ENCODE measurements around the gene ANGPTL2.

The ANGPTL2 gene

GRCh38 chr9:127136081-127136879 lies 13.8 kb upstream of the ANGPTL2 start:
- H3K27me3 ChIP-seq (ENCODE audit: control insufficient read depth, insufficient read depth, low read length) = no peaks in the 10 kb centered on the region
- DNase-seq (ENCODE audit: low read depth, low spot score) = no peak
- H3K36me3 ChIP-seq (ENCODE audit: control insufficient read depth, insufficient read depth, low read length) = no peaks in the 10 kb centered on the region
- no CpG with 5 or more reads among the region's 8 CpGs for WGBS (ENCODE audit: insufficient coverage, insufficient read length)
- H3K4me1 ChIP-seq (ENCODE audit: control insufficient read depth, insufficient read depth, low read length) = peaks cover 6% of the 10 kb centered on the region
- H3K4me3 ChIP-seq (ENCODE audit: low read length) = no peak overlapping the region
- no peaks in the 10 kb centered on the region for H3K9me3 ChIP-seq (ENCODE audit: control insufficient read depth, insufficient read depth, low read length)
- no peak overlapping the region for H3K27ac ChIP-seq (ENCODE audit: low read length)

GRCh38 chr9:127135056-127135745 lies 12.8 kb upstream of the ANGPTL2 start:
- no peaks in the 10 kb centered on the region for H3K36me3 ChIP-seq (ENCODE audit: control insufficient read depth, insufficient read depth, low read length)
- H3K27me3 ChIP-seq (ENCODE audit: control insufficient read depth, insufficient read depth, low read length) = no peaks in the 10 kb centered on the region
- no peak for DNase-seq (ENCODE audit: low read depth, low spot score)
- H3K9me3 ChIP-seq (ENCODE audit: control insufficient read depth, insufficient read depth, low read length) = no peaks in the 10 kb centered on the region
- H3K4me3 ChIP-seq (ENCODE audit: low read length) = no peak overlapping the region
- H3K4me1 ChIP-seq (ENCODE audit: control insufficient read depth, insufficient read depth, low read length) = peaks cover 6% of the 10 kb centered on the region
- H3K27ac ChIP-seq (ENCODE audit: low read length) = no peak overlapping the region
- no CpG with 5 or more reads among the region's 4 CpGs for WGBS (ENCODE audit: insufficient coverage, insufficient read length)

- H3K4me3 ChIP-seq (ENCODE audit: low read length) = no peak overlapping the region
- no peak for DNase-seq (ENCODE audit: low read depth, low spot score)
- H3K4me1 ChIP-seq (ENCODE audit: control insufficient read depth, insufficient read depth, low read length) = peaks cover 6% of the 10 kb centered on the region
- no peaks in the 10 kb centered on the region for H3K36me3 ChIP-seq (ENCODE audit: control insufficient read depth, insufficient read depth, low read length)
- no peaks in the 10 kb centered on the region for H3K9me3 ChIP-seq (ENCODE audit: control insufficient read depth, insufficient read depth, low read length)
- WGBS (ENCODE audit: insufficient coverage, insufficient read length) = no CpG with 5 or more reads among the region's 13 CpGs
- no peaks in the 10 kb centered on the region for H3K27me3 ChIP-seq (ENCODE audit: control insufficient read depth, insufficient read depth, low read length)
- H3K27ac ChIP-seq (ENCODE audit: low read length) = no peak overlapping the region
These were observed 11.3 kb upstream of the ANGPTL2 start for GRCh38 chr9:127133739-127134167.

- no peak overlapping the region for H3K4me3 ChIP-seq (ENCODE audit: low read length)
These were observed 10.6 kb upstream of the ANGPTL2 start for GRCh38 chr9:127132921-127133647.

GRCh38 chr9:127132375-127132774 lies 9.9 kb upstream of the ANGPTL2 start:
- Histone ChIP-seq H3K36me3 (ENCODE audit: control insufficient read depth, insufficient read depth, low read length) (no peaks in the 10 kb centered on the region), H3K4me3 (ENCODE audit: low read length) (no peak overlapping the region), H3K4me1 (ENCODE audit: control insufficient read depth, insufficient read depth, low read length) (peaks cover 6% of the 10 kb centered on the region), H3K27me3 (ENCODE audit: control insufficient read depth, insufficient read depth, low read length) (no peaks in the 10 kb centered on the region), H3K9me3 (ENCODE audit: control insufficient read depth, insufficient read depth, low read length) (no peaks in the 10 kb centered on the region), H3K27ac (ENCODE audit: low read length) (no peak overlapping the region)
- no peak for DNase-seq (ENCODE audit: low read depth, low spot score)
- no CpG with 5 or more reads among the region's 4 CpGs for WGBS (ENCODE audit: insufficient coverage, insufficient read length)

More at GRCh38 chr9:127132921-127133647, 10.6 kb upstream of the ANGPTL2 start:
- H3K4me1 ChIP-seq (ENCODE audit: control insufficient read depth, insufficient read depth, low read length) = peaks cover 6% of the 10 kb centered on the region
- DNase-seq (ENCODE audit: low read depth, low spot score) = no peak
- no CpG with 5 or more reads among the region's 15 CpGs for WGBS (ENCODE audit: insufficient coverage, insufficient read length)
- H3K9me3 ChIP-seq (ENCODE audit: control insufficient read depth, insufficient read depth, low read length) = no peaks in the 10 kb centered on the region
- H3K36me3 ChIP-seq (ENCODE audit: control insufficient read depth, insufficient read depth, low read length) = no peaks in the 10 kb centered on the region
- H3K27me3 ChIP-seq (ENCODE audit: control insufficient read depth, insufficient read depth, low read length) = no peaks in the 10 kb centered on the region
- no peak overlapping the region for H3K27ac ChIP-seq (ENCODE audit: low read length)

- Histone ChIP-seq H3K36me3 (ENCODE audit: control insufficient read depth, insufficient read depth, low read length) (no peaks in the 10 kb centered on the region), H3K27ac (ENCODE audit: low read length) (no peak overlapping the region), H3K4me3 (ENCODE audit: low read length) (no peak overlapping the region), H3K4me1 (ENCODE audit: control insufficient read depth, insufficient read depth, low read length) (peaks cover 6% of the 10 kb centered on the region), H3K9me3 (ENCODE audit: control insufficient read depth, insufficient read depth, low read length) (no peaks in the 10 kb centered on the region), H3K27me3 (ENCODE audit: control insufficient read depth, insufficient read depth, low read length) (no peaks in the 10 kb centered on the region)
- no peak for DNase-seq (ENCODE audit: low read depth, low spot score)
- WGBS (ENCODE audit: insufficient coverage, insufficient read length) = no CpG with 5 or more reads among the region's 6 CpGs
These were observed 9.4 kb upstream of the ANGPTL2 start for GRCh38 chr9:127131871-127132270.

GRCh38 chr9:127130661-127131538 lies 8.5 kb upstream of the ANGPTL2 start:
- no peaks in the 10 kb centered on the region for H3K9me3 ChIP-seq (ENCODE audit: control insufficient read depth, insufficient read depth, low read length)
- no peak for DNase-seq (ENCODE audit: low read depth, low spot score)
- no peaks in the 10 kb centered on the region for H3K27me3 ChIP-seq (ENCODE audit: control insufficient read depth, insufficient read depth, low read length)
- H3K4me3 ChIP-seq (ENCODE audit: low read length) = no peak overlapping the region
- peaks cover 6% of the 10 kb centered on the region for H3K4me1 ChIP-seq (ENCODE audit: control insufficient read depth, insufficient read depth, low read length)
- no peak overlapping the region for H3K27ac ChIP-seq (ENCODE audit: low read length)
- H3K36me3 ChIP-seq (ENCODE audit: control insufficient read depth, insufficient read depth, low read length) = no peaks in the 10 kb centered on the region
- no CpG with 5 or more reads among the region's 10 CpGs for WGBS (ENCODE audit: insufficient coverage, insufficient read length)

GRCh38 chr9:127130235-127130634 lies 7.8 kb upstream of the ANGPTL2 start:
- WGBS (ENCODE audit: insufficient coverage, insufficient read length) = no CpG with 5 or more reads among the region's 2 CpGs
- H3K4me1 ChIP-seq (ENCODE audit: control insufficient read depth, insufficient read depth, low read length) = peaks cover 6% of the 10 kb centered on the region
- no peak overlapping the region for H3K4me3 ChIP-seq (ENCODE audit: low read length)
- no peaks in the 10 kb centered on the region for H3K36me3 ChIP-seq (ENCODE audit: control insufficient read depth, insufficient read depth, low read length)
- no peak for DNase-seq (ENCODE audit: low read depth, low spot score)
- H3K27me3 ChIP-seq (ENCODE audit: control insufficient read depth, insufficient read depth, low read length) = no peaks in the 10 kb centered on the region
- no peak overlapping the region for H3K27ac ChIP-seq (ENCODE audit: low read length)
- no peaks in the 10 kb centered on the region for H3K9me3 ChIP-seq (ENCODE audit: control insufficient read depth, insufficient read depth, low read length)

- Histone ChIP-seq H3K4me3 (ENCODE audit: low read length) (no peak overlapping the region), H3K27ac (ENCODE audit: low read length) (no peak overlapping the region), H3K36me3 (ENCODE audit: control insufficient read depth, insufficient read depth, low read length) (no peaks in the 10 kb centered on the region), H3K9me3 (ENCODE audit: control insufficient read depth, insufficient read depth, low read length) (no peaks in the 10 kb centered on the region), H3K27me3 (ENCODE audit: control insufficient read depth, insufficient read depth, low read length) (no peaks in the 10 kb centered on the region), H3K4me1 (ENCODE audit: control insufficient read depth, insufficient read depth, low read length) (peaks cover 6% of the 10 kb centered on the region)
- WGBS (ENCODE audit: insufficient coverage, insufficient read length) = no CpG with 5 or more reads among the region's 3 CpGs
- DNase-seq (ENCODE audit: low read depth, low spot score) = no peak
These were observed 7.3 kb upstream of the ANGPTL2 start for GRCh38 chr9:127129718-127130085.
